ENCODE data around the gene TNS1. TPM values are rescaled to one million over a fixed set of nuclear protein-coding genes. Genes with fewer than 3 reads are reported as not detected.

The TNS1 gene
- total RNA-seq, 1 experiment from 2014 or later, result 0.74 TPM

- no peak for DNase-seq (ENCODE audit: low spot score)
Measured at GRCh38 chr2:217956586-217957457, 46.0 kb downstream of the TNS1 start.

DNA sequence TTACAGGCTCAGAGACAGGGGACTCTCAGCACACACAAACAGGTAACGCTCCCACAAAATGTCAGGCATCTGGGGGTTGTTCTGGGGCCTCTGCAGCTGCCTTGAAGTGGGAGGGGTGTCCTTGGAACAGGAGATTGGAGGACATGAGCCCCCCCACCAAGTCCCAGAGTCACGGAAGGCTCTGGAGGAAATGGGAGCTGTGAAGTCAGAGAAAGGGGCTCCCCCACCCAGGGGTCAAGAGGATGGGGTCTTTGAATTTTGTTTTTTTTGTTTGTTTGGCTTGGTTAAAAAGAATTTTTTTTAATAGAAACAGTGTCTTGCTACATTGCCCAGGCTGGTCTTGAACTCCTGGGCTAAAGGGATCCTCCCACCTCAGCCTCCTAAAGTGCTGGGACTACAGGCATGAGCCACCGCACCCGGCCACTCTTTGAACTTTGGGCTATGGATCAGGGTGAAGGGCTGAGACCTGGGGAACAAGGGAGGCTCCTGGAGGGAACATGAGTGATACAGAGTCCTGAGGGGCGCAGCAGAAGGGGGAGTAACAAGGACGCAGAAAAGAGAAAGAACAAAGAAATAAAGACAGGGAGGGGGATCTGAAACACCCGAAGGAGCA is 46.8 kb downstream of the TNS1 start:
- DNase-seq (ENCODE audit: low spot score), result no peak

GRCh38 chr2:217954971-217955740 is 47.6 kb downstream of the TNS1 start:
- DNase-seq (ENCODE audit: low spot score), result no peak

DNA sequence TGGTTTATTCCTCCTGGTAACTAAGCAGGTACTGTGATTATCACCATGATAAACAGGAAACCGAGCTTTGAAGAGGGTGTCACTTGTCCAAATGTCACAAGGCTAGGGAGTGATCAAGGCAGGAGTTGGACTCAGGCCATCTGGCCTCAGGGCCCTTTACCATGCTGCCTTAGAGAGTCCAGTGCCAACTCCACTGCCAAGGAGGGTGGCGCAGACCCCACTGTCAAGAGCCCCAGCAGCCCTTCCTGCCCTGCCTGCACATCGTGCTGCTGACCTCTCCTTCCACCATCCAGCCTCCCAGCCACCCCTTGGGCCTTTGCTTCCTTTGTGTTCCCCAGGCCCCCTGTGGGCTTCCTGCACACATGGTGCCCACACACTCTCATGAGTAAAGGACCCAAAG is 48.3 kb downstream of the TNS1 start:
- no peak for DNase-seq (ENCODE audit: low spot score)

GRCh38 chr2:217954051-217954450 is 48.7 kb downstream of the TNS1 start:
- no peak for DNase-seq (ENCODE audit: low spot score)

- no peak for DNase-seq (ENCODE audit: low spot score)
Measured at GRCh38 chr2:217953531-217953932, 49.3 kb downstream of the TNS1 start.

- DNase-seq (ENCODE audit: low spot score), result no peak
Measured at GRCh38 chr2:217953011-217953481, 49.7 kb downstream of the TNS1 start.

DNA sequence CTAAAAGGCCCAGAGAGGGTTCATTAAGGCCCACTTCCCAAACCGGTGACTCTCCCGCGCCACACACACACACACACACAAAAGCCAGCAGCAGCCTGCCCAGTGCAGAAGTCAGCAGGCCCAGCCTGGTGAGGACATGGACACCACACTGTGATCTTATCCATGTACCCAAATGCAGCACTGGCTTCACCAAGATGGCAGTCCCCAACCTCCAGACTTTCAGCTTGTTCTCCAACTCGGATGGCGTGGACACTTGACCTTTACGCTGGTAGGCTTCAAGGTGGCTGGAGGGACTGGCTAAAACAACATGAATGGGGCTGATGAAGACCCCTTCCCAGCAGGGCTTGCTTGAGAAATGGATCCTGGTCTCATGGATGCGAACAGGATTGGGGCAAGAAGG is 50.4 kb downstream of the TNS1 start:
- DNase-seq (ENCODE audit: low spot score), result no peak

DNA sequence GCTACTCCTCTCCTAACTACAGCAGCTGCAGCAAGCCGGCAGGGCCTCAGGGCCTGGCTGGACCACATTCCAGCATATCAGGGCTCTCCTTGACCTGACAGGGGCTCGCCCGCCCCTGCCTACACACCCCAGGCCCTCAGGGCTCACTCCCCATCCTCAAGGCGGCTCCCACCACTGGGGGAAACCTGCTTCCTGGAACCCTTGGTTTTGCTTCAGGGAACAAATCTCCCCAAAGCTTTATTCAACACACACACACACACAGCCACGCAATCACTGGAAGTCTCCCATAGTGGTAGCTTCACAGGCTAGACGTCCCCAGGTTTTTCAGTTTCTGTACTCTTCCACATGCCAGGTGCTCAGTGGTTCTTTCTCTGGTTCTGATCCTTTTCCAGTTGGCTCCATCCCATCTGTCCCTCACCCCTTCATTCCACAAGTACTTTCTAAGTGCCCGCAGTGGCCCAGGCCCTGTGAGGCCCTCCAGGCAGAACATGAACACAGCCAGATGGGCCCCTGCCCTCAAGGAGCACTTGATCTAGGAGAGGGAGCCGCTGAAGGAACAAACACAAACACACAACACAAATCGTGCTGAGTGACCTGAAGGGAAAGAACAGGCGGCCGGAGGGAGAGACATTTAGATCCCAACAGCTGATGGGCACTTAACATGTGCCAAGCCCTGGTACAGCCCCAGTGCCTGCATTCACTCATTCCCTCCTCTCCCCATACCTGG is 51.1 kb downstream of the TNS1 start:
- no peak for DNase-seq (ENCODE audit: low spot score)

- no peak for DNase-seq (ENCODE audit: low spot score)
Measured at GRCh38 chr2:217951091-217951490, 51.7 kb downstream of the TNS1 start.

DNA sequence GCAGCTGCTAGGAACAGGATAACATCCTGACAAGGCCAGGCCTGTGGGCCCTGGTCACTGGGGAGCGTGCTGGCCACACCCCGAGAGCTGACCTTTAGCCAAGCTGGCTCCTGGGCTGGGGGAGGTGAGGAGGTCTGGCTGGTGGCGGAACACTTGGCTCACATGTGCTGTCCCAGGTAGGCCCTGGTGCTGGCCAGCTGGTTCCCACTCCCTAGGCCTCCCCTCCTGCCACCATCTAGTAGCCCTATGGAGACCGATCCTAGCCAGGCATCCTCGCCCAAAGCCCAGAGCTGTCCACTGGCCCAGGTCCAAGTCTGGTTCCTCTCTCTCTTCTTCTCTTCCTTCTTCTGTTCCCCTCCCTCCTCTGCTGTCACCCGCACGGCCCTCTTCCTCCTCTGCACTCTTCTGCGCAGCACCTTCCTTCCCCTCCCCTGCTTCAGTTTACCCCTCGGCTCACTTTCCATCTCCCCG is 52.4 kb downstream of the TNS1 start:
- DNase-seq (ENCODE audit: low spot score), result no peak

DNA sequence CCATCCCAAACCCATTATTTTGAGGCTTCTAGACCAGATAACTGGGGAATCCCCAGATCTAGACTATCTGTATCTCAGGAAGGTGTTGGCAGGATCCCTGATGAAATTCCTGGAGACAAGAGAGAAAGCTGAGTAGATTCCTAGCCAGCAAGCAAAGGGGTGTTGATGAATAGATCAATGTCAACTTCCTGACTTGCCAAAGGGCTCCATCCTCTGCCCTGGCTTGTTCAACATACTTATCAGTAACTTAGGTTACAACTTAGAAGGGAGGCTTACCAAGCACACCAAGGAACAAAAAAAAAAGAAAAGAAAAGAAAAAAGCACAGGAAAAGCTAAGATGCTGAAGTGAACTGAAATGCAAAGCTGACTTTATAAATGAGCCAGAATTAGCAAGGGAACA is 53.3 kb downstream of the TNS1 start:
- no peak for DNase-seq (ENCODE audit: low spot score)

- no peak for DNase-seq (ENCODE audit: low spot score)
Measured at GRCh38 chr2:217948897-217949296, 53.9 kb downstream of the TNS1 start.

GRCh38 chr2:217948351-217948791 is 54.4 kb downstream of the TNS1 start:
- DNase-seq (ENCODE audit: low spot score), result no peak

- DNase-seq (ENCODE audit: low spot score), result no peak
Measured at GRCh38 chr2:217947383-217948350, 55.1 kb downstream of the TNS1 start.

- no peak for DNase-seq (ENCODE audit: low spot score)
Measured at GRCh38 chr2:217946051-217946450, 56.7 kb downstream of the TNS1 start.

GRCh38 chr2:217945530-217945929 is 57.3 kb downstream of the TNS1 start:
- DNase-seq (ENCODE audit: low spot score), result no peak

- DNase-seq (ENCODE audit: low spot score), result no peak
Measured at GRCh38 chr2:217944923-217945322, 57.9 kb downstream of the TNS1 start.

GRCh38 chr2:217944366-217944765 is 58.4 kb downstream of the TNS1 start:
- DNase-seq (ENCODE audit: low spot score), result no peak

Measured in H4 (cell line).